Uterus (tissue), 2 donors: ENCODE results near the gene PTPRG.

Experiments used
- CTCF ChIP-seq, 4 experiments: fragments of 200-600 bp in 2 of 4; fragments of 450-650 bp in 2 of 4; sonication (generic) in 2 of 4; IDR thresholded peaks; one replicate each; pipeline ENCODE4 v1.5.1; 2016 to 2019; ENCODE audit warnings: antibody characterized with exemption in 4 of 4, mild to moderate bottlenecking in 2 of 4, moderate library complexity in 1 of 4
- POLR2A ChIP-seq, 2 donors: fragments of 450-650 bp; IDR thresholded peaks; one replicate each; pipeline ENCODE4 v1.6.1; 2016; ENCODE audit warnings: antibody characterized with exemption in 2 of 2, mild to moderate bottlenecking in 1 of 2, moderate library complexity in 1 of 2

GRCh38 chr3:61824553-61825135, 263.3 kb downstream of the PTPRG start:
- no peak for TF ChIP-seq CTCF (IDR thresholded peaks at IDR 0.05)
- TF ChIP-seq POLR2A (IDR thresholded peaks at IDR 0.05), result no peak
